ENCODE data around the gene CCL18.
"Not testable (repeated sequence)": the region's sequence is repeated elsewhere in the genome, so short reads cannot be mapped to it uniquely, and the experiment has no call there.

GRCh38 chr17:36015895-36016294 lies 48.2 kb upstream of the CCL18 start:
- TF ChIP-seq CTCF (IDR thresholded peaks at IDR 0.05; ENCODE audit: insufficient read depth, low read depth, low read length); EZH2 (IDR thresholded peaks at IDR 0.05; ENCODE audit: insufficient read depth, low read length): not testable (repeated sequence)
